SH-SY5Y (cell line): ENCODE measurements around the gene ALG10.

ENCODE experiments used
- GATA2 ChIP-seq: IDR thresholded peaks from 2 replicates; pipeline ENCODE4 v1.6.1; 2011; ENCODE audit warnings: mild to moderate bottlenecking, low read depth, low read length
- GATA3 ChIP-seq: IDR thresholded peaks from 2 replicates; pipeline ENCODE4 v1.6.1; 2011; ENCODE audit warnings: low read depth, mild to moderate bottlenecking, low read length, moderate library complexity

- TF ChIP-seq GATA2 (no peak), GATA3 (no peak)
Measured at GRCh38 chr12:34048714-34049113, 26.4 kb downstream of the ALG10 start.
